Lower lobe of right lung (tissue), 2 donors: Measurements from ENCODE around the gene STPG3. TPM values are rescaled to one million over a fixed set of nuclear protein-coding genes. Genes with fewer than 3 reads are reported as not detected.

Experiments used
- ATAC-seq, 2 donors: fragments of 200-7000 bp; cut with Tn5 transposase; one replicate each; pipeline ENCODE4 v1.9.1; 2020 to 2022; ENCODE audit warnings: mild to moderate bottlenecking in 2 of 2, moderate library complexity in 2 of 2
- DNase-seq: peaks from one replicate; pipeline ENCODE4 v3.0.0-alpha.2; 2020
- H3K27ac ChIP-seq: fragments of 200-600 bp; one replicate; pipeline ENCODE4 v1.8.0; 2022
- H3K27me3 ChIP-seq: fragments of 200-600 bp; one replicate; pipeline ENCODE4 v1.8.0; 2022; ENCODE audit warnings: low read depth
- H3K36me3 ChIP-seq: fragments of 200-600 bp; one replicate; pipeline ENCODE4 v1.8.0; 2022; ENCODE audit warnings: mild to moderate bottlenecking
- H3K4me1 ChIP-seq: fragments of 200-600 bp; one replicate; pipeline ENCODE4 v1.8.0; 2022
- H3K4me3 ChIP-seq: fragments of 200-600 bp; one replicate; pipeline ENCODE4 v1.8.0; 2022; ENCODE audit warnings: mild to moderate bottlenecking
- H3K9me3 ChIP-seq: fragments of 200-600 bp; one replicate; pipeline ENCODE4 v1.8.0; 2022
- CTCF ChIP-seq: fragments of 200-600 bp; IDR thresholded peaks from one replicate; pipeline ENCODE4 v1.8.0; 2022; ENCODE audit warnings: antibody characterized with exemption, mild to moderate bottlenecking
- intact Hi-C: fragments of 100-400 bp; cut with DNase I; formaldehyde crosslinking; loops from one replicate; pipeline ENCODE4 v1.11.0; 2022
- total RNA-seq: library from RNA; stranded (reverse); fragmentation: NEBNext Ultra II Directional; extraction: Animal tissue kit (Norgen Biotek cat#: 25700); gene quantifications from one replicate; pipeline ENCODE4 v1.2.1, GENCODE V29; 2021
- donor health status: DM: no; HTN: yes; CAD: no; lungs with severe emphysema.

The STPG3 gene
- total RNA-seq, 1 donor from 2014 or later, result 0.38 TPM

GRCh38 chr9:137271696-137272076 is 20.6 kb downstream of the STPG3 start:
- Histone ChIP-seq H3K27ac (no peak overlapping the region), H3K4me3 (no peak overlapping the region), H3K27me3 (no peaks in the 10 kb centered on the region), H3K9me3 (no peaks in the 10 kb centered on the region), H3K4me1 (peaks cover 57% of the 10 kb centered on the region), H3K36me3 (peaks cover 50% of the 10 kb centered on the region)
- intact Hi-C loops, result no loop called here
- TF ChIP-seq CTCF, result no peak
- no peak for ATAC-seq
- DNase-seq, result no peak

- no peaks in the 10 kb centered on the region for H3K27me3 ChIP-seq
- intact Hi-C loops, result no loop called here
- H3K27ac ChIP-seq, result no peak overlapping the region
- no peaks in the 10 kb centered on the region for H3K9me3 ChIP-seq
- TF ChIP-seq CTCF, result no peak
- peaks cover 64% of the 10 kb centered on the region for H3K4me1 ChIP-seq
- no peak for DNase-seq
- H3K36me3 ChIP-seq, result peaks cover 42% of the 10 kb centered on the region
- no peak for ATAC-seq
- no peak overlapping the region for H3K4me3 ChIP-seq
Observed at GRCh38 chr9:137272241-137273094, 21.4 kb downstream of the STPG3 start.

- H3K27me3 ChIP-seq, result no peaks in the 10 kb centered on the region
- H3K36me3 ChIP-seq, result peaks cover 37% of the 10 kb centered on the region
- no peak overlapping the region for H3K4me3 ChIP-seq
- intact Hi-C loops, result no loop called here
- no peak for TF ChIP-seq CTCF
- no peak for DNase-seq
- no peak overlapping the region for H3K27ac ChIP-seq
- peaks cover 58% of the 10 kb centered on the region for H3K4me1 ChIP-seq
- no peak for ATAC-seq
- H3K9me3 ChIP-seq, result no peaks in the 10 kb centered on the region
Observed at GRCh38 chr9:137273095-137273490, 22.0 kb downstream of the STPG3 start.

- intact Hi-C loops, result no loop called here
- Histone ChIP-seq H3K4me1 (peaks cover 51% of the 10 kb centered on the region), H3K27me3 (no peaks in the 10 kb centered on the region), H3K9me3 (no peaks in the 10 kb centered on the region), H3K27ac (peak overlapping the region; percentile 72), H3K36me3 (peaks cover 38% of the 10 kb centered on the region), H3K4me3 (no peak overlapping the region)
- ATAC-seq, result no peak
- no peak for TF ChIP-seq CTCF
- peak; percentile 55 for DNase-seq
Observed at GRCh38 chr9:137273611-137274320, 22.7 kb downstream of the STPG3 start.

GRCh38 chr9:137275203-137275587 is 24.1 kb downstream of the STPG3 start:
- peak overlapping the region; percentile 95 for H3K27ac ChIP-seq
- peaks cover 37% of the 10 kb centered on the region for H3K4me1 ChIP-seq
- DNase-seq (no peak), ATAC-seq (no peak)
- peaks cover 44% of the 10 kb centered on the region for H3K36me3 ChIP-seq
- H3K27me3 ChIP-seq, result no peaks in the 10 kb centered on the region
- intact Hi-C loops, result no loop called here
- TF ChIP-seq CTCF, result no peak
- H3K4me3 ChIP-seq, result no peak overlapping the region
- H3K9me3 ChIP-seq, result no peaks in the 10 kb centered on the region
